NCI-H146 treated with DMSO at 0.1 percent for 48 hours (cell line): ENCODE data around the gene LENEP.

Experiments
- DNase-seq: peaks from one replicate; lab custom pipeline; 2025; ENCODE audit not compliant: unreplicated experiment; lab: John Stamatoyannopoulos, UW

Gene LENEP

DNA sequence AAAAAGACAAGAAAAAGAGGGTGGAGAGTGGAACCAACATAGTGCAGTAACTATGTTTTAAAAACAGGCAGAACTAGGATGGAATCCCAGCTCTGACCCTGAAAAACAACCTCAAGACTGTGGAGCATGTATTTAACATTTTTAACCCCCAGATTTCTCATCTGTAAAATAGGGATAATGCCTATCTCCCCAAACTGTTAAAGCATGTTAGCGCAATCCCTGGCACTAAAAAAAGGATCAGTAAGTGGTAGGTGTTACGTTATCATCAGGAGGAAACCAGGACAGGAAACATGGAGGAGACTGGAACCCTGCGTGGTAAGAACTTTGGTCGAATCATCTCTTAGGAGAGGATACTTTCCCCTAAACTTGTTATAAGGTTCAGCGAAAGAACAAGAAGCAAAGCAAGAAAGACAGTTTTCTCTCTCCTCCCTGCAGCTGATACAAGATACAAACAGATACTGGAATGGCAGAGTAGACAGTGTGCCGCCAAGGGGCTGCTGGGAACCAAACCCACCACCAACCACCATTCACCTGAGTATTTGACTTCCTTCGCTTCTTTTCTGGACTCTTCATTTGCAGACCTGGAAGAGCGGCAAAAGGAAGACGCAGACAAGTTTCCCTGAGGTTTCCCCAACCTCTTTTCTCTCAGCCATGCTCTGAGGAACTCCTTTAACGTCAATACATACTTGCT, 32.8 kb upstream of the LENEP start:
- DNase-seq: no peak

DNA sequence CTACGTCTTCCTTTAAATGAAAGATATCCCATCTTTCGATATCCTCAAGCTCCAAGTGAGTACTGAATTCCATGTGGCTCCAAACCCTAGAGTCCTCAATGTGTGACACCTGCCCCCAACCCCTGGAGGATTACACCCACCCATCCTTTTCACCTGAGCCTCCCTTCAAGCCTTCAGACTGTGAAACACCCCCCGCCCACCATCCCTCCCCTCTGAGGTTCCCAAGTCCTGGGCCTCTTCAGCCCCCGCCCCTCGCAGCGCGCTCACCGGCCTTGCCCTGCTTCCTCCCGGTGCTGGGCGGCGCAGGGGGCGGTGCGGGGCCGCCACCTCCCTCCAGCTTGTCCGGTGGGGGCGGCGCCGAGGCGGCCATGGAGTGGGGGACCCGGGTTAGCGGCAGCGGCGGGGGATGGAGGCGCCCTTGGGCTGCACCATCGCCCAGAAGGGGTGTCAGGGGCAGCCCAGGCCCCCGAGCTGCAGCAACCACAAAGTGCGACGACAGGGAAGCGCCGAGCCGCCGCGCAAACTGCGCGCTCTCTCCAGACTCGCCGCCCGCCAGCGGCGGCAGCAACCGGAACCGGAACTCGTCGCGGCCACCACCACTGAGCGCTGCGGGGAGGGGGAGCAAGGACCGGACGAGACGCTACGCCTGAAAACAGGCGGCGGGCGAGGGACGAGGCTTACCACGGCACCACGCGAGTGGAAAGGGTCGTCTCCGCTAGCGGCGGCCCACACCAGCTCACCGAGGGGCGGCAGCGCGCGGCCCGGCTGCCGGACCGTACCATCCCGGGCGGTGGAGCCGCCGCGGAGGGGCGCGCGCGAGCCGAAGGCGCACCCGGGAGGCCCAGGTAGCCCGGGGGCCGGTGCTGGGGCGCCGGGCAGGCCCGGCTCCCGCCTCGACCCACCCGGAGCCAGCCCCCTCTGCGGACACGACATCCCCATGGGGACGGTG, 31.9 kb upstream of the LENEP start, which contains the start of gene PYGO2:
TSS of gene PYGO2 (minus strand) at position 576 of the 949 bp plus-strand sequence. CDS start at position 370, 206 bp downstream.
- peak; percentile 48 for DNase-seq

DNA sequence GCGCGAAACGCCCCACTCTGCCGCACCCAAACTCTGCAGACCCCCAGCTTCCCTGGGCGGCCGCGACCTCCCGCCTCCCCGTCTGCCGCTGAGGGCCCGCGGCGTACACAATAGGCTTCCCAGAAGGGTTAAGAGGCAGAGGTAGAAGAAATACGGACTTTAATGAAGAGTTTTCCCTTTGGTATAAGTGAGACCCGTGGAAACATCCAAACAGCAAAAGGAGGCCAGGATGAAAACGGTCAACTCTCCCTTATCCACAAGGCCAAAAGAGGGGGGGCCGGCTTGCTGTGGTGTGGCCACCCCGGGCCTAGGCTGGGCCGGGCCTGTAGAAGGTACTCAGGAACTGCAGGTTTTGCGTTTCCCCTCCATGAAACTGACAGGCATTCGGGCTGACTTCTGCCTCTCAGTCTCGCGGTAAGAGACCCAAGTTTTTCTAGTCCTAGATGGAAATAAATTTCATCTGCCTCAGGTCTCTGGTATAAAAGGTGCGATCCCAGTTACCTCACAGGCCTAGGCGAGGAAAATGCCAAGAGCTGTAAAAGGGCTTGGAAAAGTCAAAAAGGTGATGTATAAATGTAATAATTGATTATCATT, 31.1 kb upstream of the LENEP start:
- no peak for DNase-seq

DNA sequence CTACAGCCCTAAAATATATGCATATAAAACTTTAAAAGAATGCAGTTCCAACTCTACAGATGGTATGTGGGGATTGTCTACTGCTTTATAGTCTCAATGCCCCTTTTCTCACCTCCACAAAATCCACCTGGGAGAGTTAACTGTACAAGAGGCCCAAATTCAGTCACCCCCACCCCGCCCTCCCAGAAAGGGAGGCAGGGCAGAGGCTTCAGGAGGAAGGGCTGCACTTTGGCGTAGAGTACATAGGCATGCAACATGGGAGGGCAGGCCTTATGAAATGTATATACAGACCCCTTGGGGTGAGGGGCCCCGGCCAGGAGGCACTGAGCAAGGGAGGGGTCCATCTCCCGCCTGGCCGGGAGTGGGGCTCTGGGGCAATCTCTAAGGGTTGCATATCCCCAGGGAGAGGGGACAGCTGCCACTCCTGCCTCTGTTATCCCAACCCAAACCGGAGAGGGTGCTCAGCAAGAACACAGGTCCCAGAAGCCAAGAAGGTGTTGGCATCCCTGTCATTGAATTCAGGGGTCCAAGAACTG, 30.5 kb upstream of the LENEP start:
- DNase-seq: no peak

DNA sequence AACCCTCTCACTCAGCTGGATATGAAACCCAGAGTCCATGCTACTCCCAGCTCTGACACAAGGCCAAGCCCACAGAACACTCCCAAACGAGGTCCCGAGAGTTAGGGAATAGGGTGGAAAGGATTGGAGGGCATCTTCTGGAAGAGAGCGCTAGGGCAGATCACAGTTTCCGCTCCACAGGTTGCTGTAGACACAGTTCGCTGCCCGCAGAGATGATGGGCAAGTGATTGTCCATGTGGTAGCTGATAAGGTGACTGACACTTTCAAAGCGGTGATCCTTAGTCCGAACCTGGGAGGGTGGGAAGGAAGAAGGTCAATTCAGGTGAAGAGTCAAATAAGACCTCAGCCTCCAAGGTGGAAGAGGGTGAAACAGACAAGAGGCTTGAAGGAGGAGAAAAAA, 29.7 kb upstream of the LENEP start:
- no peak for DNase-seq

DNA sequence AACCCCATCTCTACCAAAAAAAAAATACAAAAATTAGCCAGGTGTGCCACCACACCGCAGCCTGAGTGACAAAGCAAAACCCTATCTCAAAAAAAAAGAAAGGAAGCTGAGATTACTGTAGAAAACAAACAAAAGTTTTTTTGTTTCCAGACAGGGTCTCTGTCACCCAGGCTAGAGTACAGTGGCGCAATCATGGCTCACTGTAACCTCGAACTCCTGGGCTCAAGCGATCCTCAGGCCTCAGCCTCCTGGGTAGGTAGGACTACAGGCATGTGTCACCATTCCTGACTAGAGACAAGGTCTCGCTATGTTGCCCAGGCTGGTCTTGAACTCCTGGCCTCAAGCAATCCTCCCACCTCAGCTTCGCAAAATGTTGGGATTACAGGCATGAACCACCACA, 29.0 kb upstream of the LENEP start:
- no peak for DNase-seq

DNA sequence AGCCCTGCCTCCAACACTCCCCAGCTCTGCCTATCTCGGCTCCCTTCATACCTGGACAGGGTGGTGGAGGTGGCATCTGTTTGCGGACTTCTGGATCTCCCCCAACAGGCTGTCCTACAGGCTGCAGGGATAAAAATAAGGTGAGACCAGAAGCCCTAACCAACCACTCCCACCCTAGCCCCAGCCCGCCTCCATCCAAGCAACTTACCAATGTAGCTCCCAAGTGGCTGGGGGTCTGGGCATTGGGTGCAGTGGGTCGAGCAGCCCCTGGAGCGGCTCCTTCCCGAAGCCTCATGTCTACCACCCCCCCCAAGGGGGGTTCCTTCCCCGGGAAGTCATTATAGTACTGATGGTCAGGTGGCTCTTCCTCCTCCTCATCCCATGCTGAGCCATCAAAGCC, 27.3 kb upstream of the LENEP start:
- no peak for DNase-seq

DNA sequence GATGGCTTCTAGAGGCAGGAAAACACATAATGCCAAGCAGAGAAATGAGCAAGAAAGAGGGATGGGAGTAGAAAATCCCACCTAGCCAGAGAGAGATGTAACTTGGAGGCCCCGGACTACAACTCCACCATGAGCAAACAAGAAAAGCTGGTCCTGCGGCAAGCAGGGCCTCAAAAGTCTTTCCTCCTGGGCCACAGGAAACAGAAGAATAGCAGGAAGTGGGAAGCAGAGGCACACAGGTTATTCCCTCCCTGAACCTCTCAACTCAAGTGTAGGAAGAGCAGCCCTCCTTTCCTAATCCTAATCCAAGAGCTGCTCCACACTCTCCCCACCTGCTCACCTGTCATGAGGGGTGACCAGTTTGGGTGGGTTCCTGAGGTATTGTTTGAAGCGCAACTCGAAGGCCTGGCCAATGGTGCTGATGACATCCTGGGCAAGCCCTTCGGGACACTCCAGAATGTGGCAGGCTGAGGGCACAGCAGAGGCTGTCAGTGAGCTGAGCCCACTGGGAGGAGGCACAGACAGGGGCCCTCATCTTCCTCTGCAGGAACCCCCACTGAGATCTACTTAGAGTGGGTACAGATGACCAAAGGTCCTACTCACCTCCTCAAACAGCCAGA, 25.9 kb upstream of the LENEP start:
- no peak for DNase-seq

DNA sequence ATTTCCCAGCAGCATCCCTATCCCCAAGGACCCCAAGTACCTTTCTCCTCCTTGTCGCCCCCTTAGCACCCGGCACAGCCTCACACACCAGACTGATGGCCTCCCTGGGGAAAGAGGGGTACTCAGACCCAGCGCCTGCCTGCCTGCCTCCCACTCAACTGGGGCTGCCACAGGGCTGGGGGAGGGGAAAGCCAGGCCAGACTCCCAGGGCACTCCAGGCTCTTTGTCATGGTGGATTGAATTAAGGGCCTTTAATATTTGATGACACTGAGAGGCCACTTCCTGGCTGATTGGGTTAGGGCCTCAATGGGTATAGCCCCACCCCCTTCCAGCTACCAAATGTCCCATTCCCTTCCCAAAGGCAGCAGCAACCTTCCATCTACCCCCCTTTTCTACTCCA, 24.7 kb upstream of the LENEP start:
- no peak for DNase-seq

DNA sequence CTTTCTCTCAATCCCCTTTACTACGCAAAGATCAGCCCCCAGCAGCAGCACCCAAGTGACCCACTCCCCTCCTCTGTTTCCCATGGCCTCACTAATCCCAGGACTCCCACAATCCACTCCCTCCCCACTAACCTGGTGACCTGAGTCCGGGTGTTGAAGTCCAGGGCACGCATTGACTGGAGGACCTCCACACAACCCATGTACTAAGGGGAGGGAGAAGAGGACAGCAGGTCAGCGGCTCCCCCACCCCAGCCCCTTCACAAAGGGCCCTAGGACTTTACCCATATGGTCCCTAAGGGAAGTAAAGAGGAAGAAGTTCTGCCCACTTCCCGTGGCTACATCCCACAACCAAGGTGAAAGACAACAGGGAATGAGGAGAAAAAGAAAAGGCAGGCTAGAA, 24.1 kb upstream of the LENEP start:
- no peak for DNase-seq

DNA sequence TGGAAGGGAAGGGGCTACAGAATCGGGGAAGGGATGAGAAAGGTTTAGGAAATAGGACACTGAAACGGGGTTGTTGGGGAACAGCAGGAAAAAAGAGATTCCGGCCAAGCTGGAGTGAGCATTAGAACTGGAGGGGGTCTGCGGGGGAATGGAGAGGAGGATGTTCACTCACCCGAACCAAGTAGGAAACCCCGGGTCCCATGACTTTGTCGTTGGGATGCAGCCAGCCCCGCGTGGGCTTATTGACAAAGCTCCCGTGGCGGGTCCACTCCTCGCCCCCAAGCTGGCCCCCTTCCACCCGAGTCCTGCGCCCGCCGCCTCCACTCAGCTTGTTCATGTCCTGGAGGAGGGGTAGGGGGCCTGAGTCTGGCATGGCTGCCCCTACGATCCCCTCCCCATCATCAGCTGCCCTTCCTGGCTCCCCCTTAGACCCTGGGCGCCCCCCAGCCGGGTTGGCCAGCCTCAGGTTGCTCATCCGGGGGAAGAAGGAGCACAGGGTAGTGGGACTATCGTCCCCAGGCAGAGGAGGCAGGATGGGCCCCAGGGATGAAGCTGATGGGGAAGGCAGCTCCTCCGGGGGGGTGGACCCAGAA, 23.4 kb upstream of the LENEP start:
- DNase-seq: no peak

DNA sequence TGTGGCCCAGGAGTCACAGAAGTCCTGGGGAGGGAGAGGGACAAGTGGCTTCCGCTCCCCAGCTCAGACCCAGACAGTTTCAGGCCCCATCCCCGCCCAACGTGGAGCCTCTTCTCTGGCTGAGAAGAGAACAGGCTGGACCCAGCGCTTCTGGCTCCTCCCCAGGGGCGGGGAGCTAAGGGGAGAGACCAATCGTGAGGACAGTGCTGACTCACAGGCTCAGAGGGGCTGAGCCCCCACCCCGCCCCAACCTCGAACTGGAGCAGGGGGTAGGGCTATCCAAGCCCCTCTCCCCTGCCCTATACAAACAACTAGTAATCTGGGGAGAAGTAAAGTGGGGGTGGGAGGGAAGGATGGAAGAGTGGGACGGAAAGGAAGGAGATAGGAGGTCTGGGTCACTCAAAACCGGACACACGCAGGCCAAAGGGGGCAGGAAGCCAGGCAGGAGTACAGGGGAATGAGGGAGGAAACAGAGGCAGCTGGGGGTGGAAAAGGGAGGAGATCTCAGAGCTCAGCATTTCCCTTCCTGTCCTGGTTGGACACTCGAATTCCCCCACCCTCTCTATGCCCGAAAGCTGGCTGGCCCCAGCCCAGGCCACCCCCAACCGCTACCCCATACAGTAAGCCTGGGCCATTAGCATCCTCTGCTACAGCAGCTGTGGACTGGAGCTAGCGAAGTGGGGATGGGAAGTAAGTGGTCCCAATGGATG, 22.6 kb upstream of the LENEP start, which contains the start of gene SHC1:
TSS of gene SHC1 (minus strand) at position 117 of the 710 bp plus-strand sequence. CDS start 221 bp downstream, outside the sequence.
- DNase-seq: no peak

DNA sequence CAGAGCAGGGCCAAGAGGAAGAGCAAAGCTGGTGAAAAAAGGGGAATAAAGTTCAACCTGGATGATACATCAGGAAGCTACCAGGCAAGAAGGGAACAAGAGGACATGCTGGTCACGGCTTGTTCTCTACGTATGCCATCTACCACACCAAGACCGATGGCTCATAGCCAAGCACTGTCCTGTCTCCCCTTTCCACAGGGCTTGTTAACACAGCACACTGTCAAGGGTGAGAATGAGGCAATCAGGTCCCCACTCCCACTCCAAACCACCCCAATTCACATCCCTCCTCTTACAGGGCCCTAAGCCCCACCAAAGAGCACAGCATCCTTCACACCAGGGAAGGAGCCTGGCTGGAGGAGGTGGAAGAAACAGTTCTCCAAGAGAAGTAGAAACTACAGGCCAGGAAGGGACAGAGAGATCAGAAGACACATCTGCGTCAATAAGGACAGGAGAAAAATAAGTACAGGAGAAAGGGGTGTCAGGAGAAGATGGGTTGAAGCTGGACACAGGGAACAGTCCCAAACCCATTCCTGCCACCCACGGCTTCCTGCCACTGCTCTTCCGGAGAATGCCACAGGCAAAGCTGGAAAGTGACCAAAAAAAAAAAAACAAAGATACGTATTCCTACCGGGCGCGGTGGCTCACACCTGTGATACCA, 21.9 kb upstream of the LENEP start:
- no peak for DNase-seq

DNA sequence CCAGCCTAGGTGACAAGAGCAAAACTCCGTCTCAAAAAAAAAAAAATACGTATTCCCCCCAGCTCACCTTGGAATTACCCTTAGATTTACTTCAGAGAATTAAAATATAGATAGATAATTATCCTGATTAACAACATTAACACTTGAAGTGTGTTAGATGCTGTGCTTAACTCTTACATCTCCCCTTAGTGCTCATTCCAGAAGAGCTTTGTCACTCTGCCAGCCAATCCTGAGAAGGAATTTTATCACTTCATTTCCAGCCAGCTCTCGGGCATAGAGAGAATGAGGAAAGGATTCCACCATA, 21.2 kb upstream of the LENEP start:
- DNase-seq: no peak

DNA sequence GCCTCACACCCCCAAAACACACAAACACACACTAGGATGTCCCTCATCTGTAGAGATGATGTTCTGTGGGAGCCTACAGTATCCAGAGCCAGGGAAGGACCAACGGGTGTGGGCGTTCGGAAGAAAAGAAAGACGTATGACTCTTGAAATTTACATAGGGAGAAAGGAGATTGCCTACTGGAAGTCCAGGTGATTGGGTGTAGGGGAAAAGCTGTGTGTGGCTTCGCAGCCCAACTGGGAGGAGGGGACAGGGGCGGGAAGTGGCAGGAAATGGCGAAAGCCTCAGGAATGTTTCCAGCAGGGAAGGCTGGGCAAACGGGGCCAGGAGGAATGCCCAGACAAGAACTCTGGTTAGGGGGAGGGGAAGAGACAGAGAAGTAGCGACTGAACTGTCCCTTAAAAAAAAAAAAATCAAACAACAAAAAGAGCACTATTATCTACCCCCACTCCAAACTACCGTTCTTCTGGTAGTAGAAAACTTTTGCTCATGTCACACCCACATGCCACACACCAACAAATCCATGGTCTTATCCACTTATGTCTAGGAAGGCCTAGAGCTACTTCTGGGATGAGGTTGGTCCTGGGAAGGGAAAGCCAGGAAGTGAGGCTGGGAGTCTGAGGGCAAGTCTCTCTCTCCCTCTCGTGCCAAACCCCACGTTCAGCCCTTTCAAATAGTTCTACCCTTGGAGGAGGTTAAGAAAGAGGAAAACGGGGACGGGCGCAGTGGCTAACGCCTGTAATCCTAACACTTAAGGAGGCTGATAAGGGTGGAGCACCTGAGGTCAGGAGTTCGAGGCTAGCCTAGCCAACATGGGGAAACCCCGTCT, 20.7 kb upstream of the LENEP start:
- no peak for DNase-seq

DNA sequence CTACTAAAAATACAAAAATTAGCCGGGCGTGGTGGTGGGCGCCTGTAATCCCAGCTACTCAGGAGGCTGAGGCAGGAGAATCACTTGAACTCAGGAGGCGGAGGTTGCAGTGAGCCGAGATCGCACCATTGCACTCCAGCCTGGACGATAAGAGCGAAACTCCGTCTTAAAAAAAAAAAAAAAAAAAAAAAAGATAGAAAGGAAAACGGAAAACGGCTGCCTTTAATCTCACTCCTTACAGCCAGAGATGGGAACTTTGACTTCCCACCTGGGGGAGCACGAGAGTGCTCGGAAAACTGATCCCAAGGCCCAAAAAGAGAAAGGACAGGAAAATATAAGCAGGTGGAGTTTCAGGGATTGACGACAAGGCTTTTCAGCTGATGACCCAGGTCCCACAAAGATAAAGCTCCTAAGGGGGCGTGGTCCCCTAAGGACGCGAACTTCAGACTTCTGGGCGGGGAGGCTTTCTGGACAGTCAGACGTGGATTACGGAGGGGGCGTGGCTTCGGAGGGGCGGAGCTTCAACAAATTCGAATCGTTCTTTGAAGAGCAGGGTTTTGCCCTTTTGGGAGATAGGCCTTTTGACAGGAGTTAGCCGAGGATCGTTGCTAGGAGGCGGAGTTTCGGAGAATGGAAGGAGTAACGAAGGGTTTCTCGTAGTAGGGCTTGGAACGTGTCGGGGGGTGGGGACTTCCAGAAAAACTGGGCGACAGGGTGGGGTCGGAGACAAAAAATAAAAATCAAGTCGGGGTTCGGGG, 19.9 kb upstream of the LENEP start:
- DNase-seq: peak; percentile 79

DNA sequence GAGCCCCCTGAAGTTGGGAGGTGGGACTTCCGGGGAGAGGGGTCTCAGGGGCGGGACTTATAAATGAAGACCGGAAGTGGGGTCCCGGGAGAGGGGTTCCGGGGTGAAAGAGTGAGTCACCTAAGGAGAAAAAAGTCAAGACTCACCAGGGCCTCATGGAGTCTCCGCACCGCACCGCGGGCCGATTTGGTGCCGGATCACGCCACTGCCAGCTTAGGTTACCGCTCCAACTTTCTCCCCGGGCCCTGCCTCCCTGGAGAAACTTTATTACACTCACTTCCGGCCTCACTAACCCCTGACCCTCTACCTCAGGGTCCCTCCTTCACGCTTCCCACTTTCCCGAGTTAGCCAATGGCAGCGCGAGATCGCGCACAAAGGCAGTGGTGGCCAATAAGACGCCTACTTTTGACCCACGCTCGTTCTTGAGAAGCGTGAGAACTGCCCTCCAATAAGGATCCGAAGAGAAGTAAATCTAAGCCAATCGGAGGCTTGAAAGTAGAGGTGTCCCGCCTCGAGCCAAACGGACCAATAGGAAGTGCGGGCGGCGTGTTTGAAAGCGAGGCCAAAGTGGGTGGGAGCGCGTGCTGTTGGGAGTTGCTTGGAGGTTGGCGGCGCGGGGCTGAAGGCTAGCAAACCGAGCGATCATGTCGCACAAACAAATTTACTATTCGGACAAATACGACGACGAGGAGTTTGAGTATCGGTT, 19.1 kb upstream of the LENEP start, which contains the start of gene CKS1B:
TSS of gene CKS1B (plus strand) at position 580 of the 706 bp plus-strand sequence. CDS start at position 645, 65 bp downstream.
- peak; percentile 99 for DNase-seq
